GM23338 (cell line): ENCODE results near the gene EFCAB13.

ENCODE experiments used
- CREB1 ChIP-seq: fragments of 250-450 bp; sonication (Bioruptor Pico); IDR thresholded peaks from 2 replicates; pipeline ENCODE4 v1.5.0; 2020; ENCODE audit warnings: low read depth, mild to moderate bottlenecking, moderate library complexity
- ETS1 ChIP-seq: IDR thresholded peaks from 2 replicates; pipeline ENCODE4 v1.6.1; 2016; ENCODE audit warnings: antibody characterized with exemption
- EZH2 ChIP-seq: fragments of 200-600 bp; sonication (generic); IDR thresholded peaks from one replicate; pipeline ENCODE4 v1.8.0; 2017; ENCODE audit warnings: antibody characterized with exemption, mild to moderate bottlenecking, low read depth; ENCODE audit not compliant: unreplicated experiment
- EZH2phosphoT487 ChIP-seq: fragments of 200-600 bp; sonication (generic); IDR thresholded peaks from one replicate; pipeline ENCODE4 v1.8.1; 2018; ENCODE audit warnings: antibody characterized with exemption; ENCODE audit not compliant: unreplicated experiment
- JUNB ChIP-seq: IDR thresholded peaks from one replicate; pipeline ENCODE4 v1.6.1; 2016; ENCODE audit warnings: antibody characterized with exemption; ENCODE audit not compliant: unreplicated experiment
- POLR2AphosphoS5 ChIP-seq: IDR thresholded peaks from 2 replicates; pipeline ENCODE4 v1.6.1; 2016; ENCODE audit warnings: antibody characterized with exemption, low read depth
- ZNF114 ChIP-seq: fragments of 250-450 bp; sonication (Bioruptor Pico); IDR thresholded peaks from 2 replicates; pipeline ENCODE4 v1.5.0; 2020; ENCODE audit warnings: mild to moderate bottlenecking, moderate library complexity
- TF ChIP-seq, protein P1 (sequence below), 2 experiments: fragments of 200-600 bp in 1 of 2; sonication (generic) in 1 of 2; conservative IDR thresholded peaks; 2 replicates each; pipeline versions ENCODE4 v1.5.1 to v1.6.1; 2016 to 2017; ENCODE audit warnings: antibody characterized with exemption in 2 of 2, low read depth in 2 of 2, mild to moderate bottlenecking in 2 of 2, moderate library complexity in 1 of 2
- TF ChIP-seq, protein P2 (sequence below): IDR thresholded peaks from one replicate; pipeline ENCODE4 v1.6.1; 2018; ENCODE audit warnings: antibody characterized with exemption; ENCODE audit not compliant: unreplicated experiment

GRCh38 chr17:47315451-47316266, 8.1 kb upstream of the EFCAB13 start:
- TF ChIP-seq, protein P1, sequence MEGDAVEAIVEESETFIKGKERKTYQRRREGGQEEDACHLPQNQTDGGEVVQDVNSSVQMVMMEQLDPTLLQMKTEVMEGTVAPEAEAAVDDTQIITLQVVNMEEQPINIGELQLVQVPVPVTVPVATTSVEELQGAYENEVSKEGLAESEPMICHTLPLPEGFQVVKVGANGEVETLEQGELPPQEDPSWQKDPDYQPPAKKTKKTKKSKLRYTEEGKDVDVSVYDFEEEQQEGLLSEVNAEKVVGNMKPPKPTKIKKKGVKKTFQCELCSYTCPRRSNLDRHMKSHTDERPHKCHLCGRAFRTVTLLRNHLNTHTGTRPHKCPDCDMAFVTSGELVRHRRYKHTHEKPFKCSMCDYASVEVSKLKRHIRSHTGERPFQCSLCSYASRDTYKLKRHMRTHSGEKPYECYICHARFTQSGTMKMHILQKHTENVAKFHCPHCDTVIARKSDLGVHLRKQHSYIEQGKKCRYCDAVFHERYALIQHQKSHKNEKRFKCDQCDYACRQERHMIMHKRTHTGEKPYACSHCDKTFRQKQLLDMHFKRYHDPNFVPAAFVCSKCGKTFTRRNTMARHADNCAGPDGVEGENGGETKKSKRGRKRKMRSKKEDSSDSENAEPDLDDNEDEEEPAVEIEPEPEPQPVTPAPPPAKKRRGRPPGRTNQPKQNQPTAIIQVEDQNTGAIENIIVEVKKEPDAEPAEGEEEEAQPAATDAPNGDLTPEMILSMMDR (conservative IDR thresholded peaks at IDR 0.05; ENCODE audit: low read depth in 2 of 2) = peak; percentile 91 to 95
- TF ChIP-seq POLR2AphosphoS5 (no peak), EZH2 (no peak), JUNB (no peak), CREB1 (CRISPR knock-in tag) (no peak), EZH2phosphoT487 (no peak), ZNF114 (CRISPR knock-in tag) (no peak), ETS1 (no peak)
- TF ChIP-seq, protein P2, sequence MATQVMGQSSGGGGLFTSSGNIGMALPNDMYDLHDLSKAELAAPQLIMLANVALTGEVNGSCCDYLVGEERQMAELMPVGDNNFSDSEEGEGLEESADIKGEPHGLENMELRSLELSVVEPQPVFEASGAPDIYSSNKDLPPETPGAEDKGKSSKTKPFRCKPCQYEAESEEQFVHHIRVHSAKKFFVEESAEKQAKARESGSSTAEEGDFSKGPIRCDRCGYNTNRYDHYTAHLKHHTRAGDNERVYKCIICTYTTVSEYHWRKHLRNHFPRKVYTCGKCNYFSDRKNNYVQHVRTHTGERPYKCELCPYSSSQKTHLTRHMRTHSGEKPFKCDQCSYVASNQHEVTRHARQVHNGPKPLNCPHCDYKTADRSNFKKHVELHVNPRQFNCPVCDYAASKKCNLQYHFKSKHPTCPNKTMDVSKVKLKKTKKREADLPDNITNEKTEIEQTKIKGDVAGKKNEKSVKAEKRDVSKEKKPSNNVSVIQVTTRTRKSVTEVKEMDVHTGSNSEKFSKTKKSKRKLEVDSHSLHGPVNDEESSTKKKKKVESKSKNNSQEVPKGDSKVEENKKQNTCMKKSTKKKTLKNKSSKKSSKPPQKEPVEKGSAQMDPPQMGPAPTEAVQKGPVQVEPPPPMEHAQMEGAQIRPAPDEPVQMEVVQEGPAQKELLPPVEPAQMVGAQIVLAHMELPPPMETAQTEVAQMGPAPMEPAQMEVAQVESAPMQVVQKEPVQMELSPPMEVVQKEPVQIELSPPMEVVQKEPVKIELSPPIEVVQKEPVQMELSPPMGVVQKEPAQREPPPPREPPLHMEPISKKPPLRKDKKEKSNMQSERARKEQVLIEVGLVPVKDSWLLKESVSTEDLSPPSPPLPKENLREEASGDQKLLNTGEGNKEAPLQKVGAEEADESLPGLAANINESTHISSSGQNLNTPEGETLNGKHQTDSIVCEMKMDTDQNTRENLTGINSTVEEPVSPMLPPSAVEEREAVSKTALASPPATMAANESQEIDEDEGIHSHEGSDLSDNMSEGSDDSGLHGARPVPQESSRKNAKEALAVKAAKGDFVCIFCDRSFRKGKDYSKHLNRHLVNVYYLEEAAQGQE = no peak
